ENCODE measurements around the gene LBP.
"Not testable (repeated sequence)": the region's sequence is repeated elsewhere in the genome, so short reads cannot be mapped to it uniquely, and the experiment has no call there.

The LBP gene

GRCh38 chr20:38344107-38344701 lies 2.1 kb upstream of the LBP start:
- in situ Hi-C loops (cut with MboI; ENCODE audit: low sequenced_read_pairs), result no loop called here

- in situ Hi-C loops (cut with MboI; ENCODE audit: low sequenced_read_pairs), result no loop called here
Observed at GRCh38 chr20:38345643-38346042, 639 bp upstream of the LBP start.

- in situ Hi-C loops (cut with MboI; ENCODE audit: low sequenced_read_pairs), result no loop called here
Observed at GRCh38 chr20:38346741-38347140, 459 bp downstream of the LBP start.

GRCh38 chr20:38349856-38350255 lies 3.6 kb downstream of the LBP start:
- in situ Hi-C loops (cut with MboI; ENCODE audit: low sequenced_read_pairs), result no loop called here

GRCh38 chr20:38350879-38351775 lies 4.8 kb downstream of the LBP start:
- in situ Hi-C loops (cut with MboI; ENCODE audit: low sequenced_read_pairs), result no loop called here

GRCh38 chr20:38353316-38353715 lies 7.0 kb downstream of the LBP start:
- in situ Hi-C loops (cut with MboI; ENCODE audit: low sequenced_read_pairs), result no loop called here

GRCh38 chr20:38354227-38354626 lies 7.9 kb downstream of the LBP start:
- in situ Hi-C loops (cut with MboI; ENCODE audit: low sequenced_read_pairs), result no loop called here

- in situ Hi-C loops (cut with MboI; ENCODE audit: low sequenced_read_pairs), result no loop called here
Observed at GRCh38 chr20:38355161-38356012, 9.1 kb downstream of the LBP start.

GRCh38 chr20:38357653-38358207 lies 11.4 kb downstream of the LBP start:
- in situ Hi-C loops (cut with MboI; ENCODE audit: low sequenced_read_pairs), result no loop called here

- in situ Hi-C loops (cut with MboI; ENCODE audit: low sequenced_read_pairs), result no loop called here
Observed at GRCh38 chr20:38358556-38358955, 12.3 kb downstream of the LBP start.

- in situ Hi-C loops (cut with MboI; ENCODE audit: low sequenced_read_pairs), result no loop called here
Observed at GRCh38 chr20:38363004-38363747, 16.9 kb downstream of the LBP start.

GRCh38 chr20:38369389-38369788 lies 23.1 kb downstream of the LBP start:
- in situ Hi-C loops (cut with MboI; ENCODE audit: low sequenced_read_pairs), result no loop called here

- in situ Hi-C loops (cut with MboI; ENCODE audit: low sequenced_read_pairs), result no loop called here
Observed at GRCh38 chr20:38372806-38373205, 26.5 kb downstream of the LBP start.

GRCh38 chr20:38373231-38373867 lies 27.1 kb downstream of the LBP start:
- in situ Hi-C loops (cut with MboI; ENCODE audit: low sequenced_read_pairs), result no loop called here

- in situ Hi-C loops (cut with MboI; ENCODE audit: low sequenced_read_pairs), result no loop called here
Observed at GRCh38 chr20:38373898-38374297, 27.6 kb downstream of the LBP start.

- in situ Hi-C loops (cut with MboI; ENCODE audit: low sequenced_read_pairs), result no loop called here
Observed at GRCh38 chr20:38377039-38377685, 30.9 kb downstream of the LBP start.

GRCh38 chr20:38377838-38378237 lies 31.6 kb downstream of the LBP start:
- in situ Hi-C loops (cut with MboI; ENCODE audit: low sequenced_read_pairs), result not testable (repeated sequence)

GRCh38 chr20:38383147-38383546 lies 36.9 kb downstream of the LBP start:
- in situ Hi-C loops (cut with MboI; ENCODE audit: low sequenced_read_pairs), result no loop called here

- in situ Hi-C loops (cut with MboI; ENCODE audit: low sequenced_read_pairs), result no loop called here
Observed at GRCh38 chr20:38386004-38386403, 39.7 kb downstream of the LBP start.
